ENCODE results near the gene VAMP4.

Gene VAMP4

DNA sequence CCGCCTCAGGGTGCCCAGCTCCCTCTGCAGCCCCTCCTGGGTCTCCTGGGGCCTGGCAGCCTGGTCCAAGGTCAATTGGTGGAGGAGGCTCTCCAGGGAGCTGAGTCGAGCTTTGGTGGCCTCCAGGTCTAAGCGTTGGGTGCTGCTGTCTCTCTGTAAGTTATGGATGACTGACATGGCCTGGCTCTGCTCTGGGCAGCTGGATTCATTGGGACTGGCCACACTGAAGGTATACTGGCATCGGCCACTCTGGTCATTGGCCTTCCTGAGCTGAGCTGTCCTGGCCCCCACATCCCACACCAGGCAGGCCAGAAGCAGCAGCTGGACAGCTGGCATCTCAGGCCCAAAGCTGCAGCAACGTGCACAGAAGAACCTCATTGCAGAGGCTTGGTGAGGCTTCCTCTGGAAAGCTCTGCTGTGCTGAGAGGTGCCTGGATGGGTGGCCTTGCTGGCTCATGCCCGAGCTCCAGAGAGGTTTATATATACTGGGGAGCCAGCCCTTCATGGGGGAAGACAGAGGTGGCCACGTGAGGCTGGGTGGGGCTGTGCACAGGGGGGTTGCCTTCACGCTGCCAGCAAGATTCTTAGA is 89.5 kb downstream of the VAMP4 start, which contains the start of gene MYOC:
Gene MYOC, minus strand, starts transcription at position 455 of the 589 bp plus-strand sequence. Its CDS starts 77 bp downstream, at position 378.
- DNase-seq (ENCODE audit: low read depth): no peak

Data from T follicular helper cell (primary cell).